NB4 (cell line): ENCODE results near the gene PNPLA1.

Experiments used
- TF ChIP-seq, protein P1 (sequence below): IDR thresholded peaks from 2 replicates; pipeline ENCODE4 v1.6.1; 2011; ENCODE audit warnings: low read depth, low read length
- TF ChIP-seq, protein P2 (sequence below): IDR thresholded peaks from one replicate; pipeline ENCODE4 v1.5.1; 2012; ENCODE audit warnings: low read depth, low read length

DNA sequence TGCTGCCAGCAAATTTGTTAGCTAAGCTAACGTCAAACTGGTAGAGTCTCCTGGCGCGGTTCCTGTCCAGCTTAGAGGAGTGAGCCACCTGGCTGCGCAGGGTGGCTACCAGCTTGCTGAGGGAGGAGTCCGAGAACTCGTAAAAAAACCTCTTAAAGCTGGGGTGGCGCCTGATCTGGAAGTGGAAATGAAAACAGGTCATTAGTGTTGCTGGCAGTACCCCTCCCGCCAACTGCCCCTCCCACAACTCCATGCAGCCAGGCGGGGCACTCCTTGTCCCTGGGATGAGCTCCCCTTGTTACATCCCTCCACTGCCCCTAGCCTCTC is 49.5 kb downstream of the PNPLA1 start:
- TF ChIP-seq, protein P1, sequence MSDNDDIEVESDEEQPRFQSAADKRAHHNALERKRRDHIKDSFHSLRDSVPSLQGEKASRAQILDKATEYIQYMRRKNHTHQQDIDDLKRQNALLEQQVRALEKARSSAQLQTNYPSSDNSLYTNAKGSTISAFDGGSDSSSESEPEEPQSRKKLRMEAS, result no peak
- TF ChIP-seq, protein P2, sequence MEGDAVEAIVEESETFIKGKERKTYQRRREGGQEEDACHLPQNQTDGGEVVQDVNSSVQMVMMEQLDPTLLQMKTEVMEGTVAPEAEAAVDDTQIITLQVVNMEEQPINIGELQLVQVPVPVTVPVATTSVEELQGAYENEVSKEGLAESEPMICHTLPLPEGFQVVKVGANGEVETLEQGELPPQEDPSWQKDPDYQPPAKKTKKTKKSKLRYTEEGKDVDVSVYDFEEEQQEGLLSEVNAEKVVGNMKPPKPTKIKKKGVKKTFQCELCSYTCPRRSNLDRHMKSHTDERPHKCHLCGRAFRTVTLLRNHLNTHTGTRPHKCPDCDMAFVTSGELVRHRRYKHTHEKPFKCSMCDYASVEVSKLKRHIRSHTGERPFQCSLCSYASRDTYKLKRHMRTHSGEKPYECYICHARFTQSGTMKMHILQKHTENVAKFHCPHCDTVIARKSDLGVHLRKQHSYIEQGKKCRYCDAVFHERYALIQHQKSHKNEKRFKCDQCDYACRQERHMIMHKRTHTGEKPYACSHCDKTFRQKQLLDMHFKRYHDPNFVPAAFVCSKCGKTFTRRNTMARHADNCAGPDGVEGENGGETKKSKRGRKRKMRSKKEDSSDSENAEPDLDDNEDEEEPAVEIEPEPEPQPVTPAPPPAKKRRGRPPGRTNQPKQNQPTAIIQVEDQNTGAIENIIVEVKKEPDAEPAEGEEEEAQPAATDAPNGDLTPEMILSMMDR, result no peak
